PFSK-1 (cell line): ENCODE results near the gene OSGIN1.

ENCODE experiments used
- FOXP2 ChIP-seq: optimal IDR thresholded peaks from 2 replicates; pipeline ENCODE3; 2011; ENCODE audit warnings: borderline replicate concordance, control low read depth, inconsistent platforms; ENCODE audit not compliant: insufficient read depth; ENCODE audit errors: extremely low read length, extremely low read depth
- POLR2AphosphoS5 ChIP-seq: IDR thresholded peaks from 2 replicates; pipeline ENCODE4 v1.6.1; 2012; ENCODE audit warnings: low read depth, mild to moderate bottlenecking, control low read depth, low read length, moderate library complexity
- REST ChIP-seq, 2 experiments: IDR thresholded peaks; 2 replicates each; pipeline versions ENCODE4 v1.6.1 to v1.8.0; 2011 to 2012; ENCODE audit warnings: low read depth in 2 of 2, low read length in 2 of 2, control low read depth in 1 of 2, inconsistent platforms in 1 of 2, mild to moderate bottlenecking in 1 of 2, moderate library complexity in 1 of 2; ENCODE audit not compliant: insufficient read depth in 1 of 2
- SIN3A ChIP-seq: IDR thresholded peaks from 2 replicates; pipeline ENCODE4 v1.6.1; 2012; ENCODE audit warnings: mild to moderate bottlenecking, low read length, moderate library complexity, borderline replicate concordance; ENCODE audit not compliant: insufficient read depth
- TAF1 ChIP-seq: IDR thresholded peaks from 2 replicates; pipeline ENCODE4 v1.6.1; 2012; ENCODE audit warnings: low read length, control low read depth, borderline replicate concordance; ENCODE audit not compliant: insufficient read depth

Gene OSGIN1

DNA sequence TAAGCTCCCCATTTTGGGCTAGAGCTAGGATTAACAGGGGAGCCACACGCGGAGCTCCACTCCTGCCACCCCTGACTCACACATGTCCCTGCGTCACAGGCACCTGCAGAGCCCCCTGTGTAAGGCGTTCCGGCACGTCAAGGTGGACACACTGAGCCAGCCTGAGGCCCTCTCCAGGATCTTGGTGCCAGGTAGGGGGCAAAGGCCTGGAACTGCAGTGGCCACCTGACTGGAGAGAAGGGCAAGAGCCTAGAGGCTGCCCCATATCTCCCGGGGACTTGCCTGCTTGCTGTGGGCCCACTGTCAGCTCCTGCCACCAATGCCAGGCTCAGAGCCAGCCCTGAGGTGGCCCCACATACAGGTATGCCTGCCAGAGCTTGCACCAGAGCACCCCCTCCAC is 48.7 kb downstream of the OSGIN1 start:
- TF ChIP-seq SIN3A (no peak), POLR2AphosphoS5 (no peak)

GRCh38 chr16:84003038-84003437 is 50.0 kb downstream of the OSGIN1 start:
- TF ChIP-seq FOXP2 (no peak), POLR2AphosphoS5 (no peak), TAF1 (no peak)

- no peak for TF ChIP-seq POLR2AphosphoS5
- no peak for TF ChIP-seq FOXP2
- TF ChIP-seq REST (IDR thresholded peaks at IDR 0.05; ENCODE audit: insufficient read depth in 1 of 2, low read depth in 2 of 2, low read length in 2 of 2) = no peak
- no peak for TF ChIP-seq TAF1
- no peak for TF ChIP-seq SIN3A
Measured at GRCh38 chr16:84004442-84004841, 51.4 kb downstream of the OSGIN1 start.

DNA sequence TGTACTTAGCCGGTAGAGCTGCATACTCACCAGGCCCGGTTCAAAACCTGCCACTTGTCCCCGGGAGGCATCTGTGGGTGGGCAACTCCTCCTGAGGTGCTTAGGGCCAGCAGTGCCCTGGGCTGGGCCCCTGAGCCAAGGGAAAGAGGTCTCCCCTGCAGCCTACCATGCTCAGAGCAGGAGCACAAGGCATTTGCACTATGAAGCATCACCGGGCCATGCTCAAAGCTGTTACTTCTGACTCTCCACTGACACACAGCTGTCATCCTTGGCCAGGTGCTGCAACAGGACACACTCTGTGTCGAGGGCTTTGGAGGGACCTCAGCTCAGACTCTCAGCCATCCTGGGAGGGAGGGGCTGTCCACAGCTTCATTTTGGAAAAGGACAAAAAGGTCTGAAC is 52.4 kb downstream of the OSGIN1 start:
- TF ChIP-seq POLR2AphosphoS5 (no peak), SIN3A (no peak), TAF1 (no peak), REST (IDR thresholded peaks at IDR 0.05; ENCODE audit: insufficient read depth in 1 of 2, low read depth in 2 of 2, low read length in 2 of 2) (no peak), FOXP2 (no peak)

GRCh38 chr16:84007520-84007919 is 54.5 kb downstream of the OSGIN1 start:
- TF ChIP-seq TAF1 (no peak), SIN3A (no peak), FOXP2 (no peak), POLR2AphosphoS5 (no peak), REST (IDR thresholded peaks at IDR 0.05; ENCODE audit: insufficient read depth in 1 of 2, low read depth in 2 of 2, low read length in 2 of 2) (no peak)

- TF ChIP-seq POLR2AphosphoS5 (no peak), FOXP2 (no peak), TAF1 (no peak), REST (IDR thresholded peaks at IDR 0.05; ENCODE audit: insufficient read depth in 1 of 2, low read depth in 2 of 2, low read length in 2 of 2) (no peak), SIN3A (no peak)
Measured at GRCh38 chr16:84007965-84008364, 54.9 kb downstream of the OSGIN1 start.
